BE2C (cell line): ENCODE results near the gene PRIMA1.

Experiments
- DNase-seq: peaks from one replicate; pipeline ENCODE4 v3.0.0-alpha.2; 2020
- H3K27me3 ChIP-seq: fragments of 250-450 bp; sonication (Bioruptor Pico); 2 replicates; pipeline ENCODE4 v1.5.1; 2020; ENCODE audit warnings: mild to moderate bottlenecking
- H3K36me3 ChIP-seq: fragments of 250-450 bp; sonication (Bioruptor Pico); 2 replicates; pipeline ENCODE4 v1.5.1; 2020; ENCODE audit warnings: mild to moderate bottlenecking
- H3K4me1 ChIP-seq: fragments of 250-450 bp; sonication (Bioruptor Pico); 2 replicates; pipeline ENCODE4 v1.5.1; 2020
- H3K4me3 ChIP-seq: 2 replicates; pipeline ENCODE4 v1.5.1; 2011; ENCODE audit warnings: low read depth, low read length
- H3K9me3 ChIP-seq: fragments of 250-450 bp; sonication (Bioruptor Pico); 2 replicates; pipeline ENCODE4 v1.5.1; 2020
- TF ChIP-seq, protein P1 (sequence below): IDR thresholded peaks from 2 replicates; pipeline ENCODE4 v1.5.1; 2012; ENCODE audit warnings: mild to moderate bottlenecking, low read depth, low read length

Gene PRIMA1

DNA sequence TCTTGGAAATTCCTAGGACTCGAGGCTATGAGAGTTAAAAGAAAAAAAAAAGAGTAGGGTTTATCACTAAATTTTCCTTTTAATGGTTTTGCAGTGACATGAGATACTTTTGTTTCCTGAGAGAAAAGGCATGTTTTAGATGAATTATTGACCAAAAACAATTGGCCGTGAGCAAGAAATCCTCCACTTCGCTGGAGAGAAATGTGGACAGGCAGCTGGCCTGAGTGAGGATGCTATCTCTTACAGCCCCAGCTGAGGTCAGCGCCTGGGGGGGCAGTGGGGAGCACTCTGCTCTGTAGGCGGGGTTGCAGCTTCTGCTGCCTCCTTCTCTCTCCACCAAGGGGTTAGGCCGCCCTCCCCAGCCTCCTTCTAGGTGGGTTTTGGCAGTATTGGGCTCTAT is 54.7 kb downstream of the PRIMA1 start:
- Histone ChIP-seq H3K4me1 (peaks cover 8% of the 10 kb centered on the region), H3K27me3 (no peaks in the 10 kb centered on the region)

DNA sequence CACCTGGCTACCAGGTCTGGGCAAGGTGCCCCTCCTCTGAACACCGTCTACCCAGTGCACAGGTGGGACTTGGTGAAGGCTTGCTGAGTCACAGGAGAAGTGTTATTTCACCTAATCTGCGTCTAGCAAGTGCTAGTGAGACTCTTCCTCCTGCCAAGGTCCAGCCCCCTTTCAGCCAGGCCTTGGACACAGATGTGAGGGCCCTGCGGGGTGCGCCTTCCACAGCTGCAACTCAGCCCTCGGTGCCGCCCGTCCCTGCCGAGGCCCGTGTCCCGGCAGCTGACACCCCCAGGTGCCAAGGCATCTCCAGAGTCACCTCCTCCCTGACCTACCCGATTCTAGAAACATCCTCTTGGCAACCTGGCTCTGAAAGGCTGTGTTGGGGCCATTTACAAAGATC is 55.1 kb downstream of the PRIMA1 start:
- no peak for DNase-seq
- H3K27me3 ChIP-seq = no peaks in the 10 kb centered on the region
- H3K36me3 ChIP-seq = peaks cover 8% of the 10 kb centered on the region
- H3K9me3 ChIP-seq = no peaks in the 10 kb centered on the region
- no peak overlapping the region for H3K4me3 ChIP-seq
- peaks cover 7% of the 10 kb centered on the region for H3K4me1 ChIP-seq
- TF ChIP-seq, protein P1, sequence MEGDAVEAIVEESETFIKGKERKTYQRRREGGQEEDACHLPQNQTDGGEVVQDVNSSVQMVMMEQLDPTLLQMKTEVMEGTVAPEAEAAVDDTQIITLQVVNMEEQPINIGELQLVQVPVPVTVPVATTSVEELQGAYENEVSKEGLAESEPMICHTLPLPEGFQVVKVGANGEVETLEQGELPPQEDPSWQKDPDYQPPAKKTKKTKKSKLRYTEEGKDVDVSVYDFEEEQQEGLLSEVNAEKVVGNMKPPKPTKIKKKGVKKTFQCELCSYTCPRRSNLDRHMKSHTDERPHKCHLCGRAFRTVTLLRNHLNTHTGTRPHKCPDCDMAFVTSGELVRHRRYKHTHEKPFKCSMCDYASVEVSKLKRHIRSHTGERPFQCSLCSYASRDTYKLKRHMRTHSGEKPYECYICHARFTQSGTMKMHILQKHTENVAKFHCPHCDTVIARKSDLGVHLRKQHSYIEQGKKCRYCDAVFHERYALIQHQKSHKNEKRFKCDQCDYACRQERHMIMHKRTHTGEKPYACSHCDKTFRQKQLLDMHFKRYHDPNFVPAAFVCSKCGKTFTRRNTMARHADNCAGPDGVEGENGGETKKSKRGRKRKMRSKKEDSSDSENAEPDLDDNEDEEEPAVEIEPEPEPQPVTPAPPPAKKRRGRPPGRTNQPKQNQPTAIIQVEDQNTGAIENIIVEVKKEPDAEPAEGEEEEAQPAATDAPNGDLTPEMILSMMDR = no peak

More for the DNA sequence above, 54.7 kb downstream of the PRIMA1 start:
- DNase-seq = no peak
- TF ChIP-seq, protein P1 = no peak
- Histone ChIP-seq H3K36me3 (peaks cover 8% of the 10 kb centered on the region), H3K9me3 (no peaks in the 10 kb centered on the region), H3K4me3 (no peak overlapping the region)

DNA sequence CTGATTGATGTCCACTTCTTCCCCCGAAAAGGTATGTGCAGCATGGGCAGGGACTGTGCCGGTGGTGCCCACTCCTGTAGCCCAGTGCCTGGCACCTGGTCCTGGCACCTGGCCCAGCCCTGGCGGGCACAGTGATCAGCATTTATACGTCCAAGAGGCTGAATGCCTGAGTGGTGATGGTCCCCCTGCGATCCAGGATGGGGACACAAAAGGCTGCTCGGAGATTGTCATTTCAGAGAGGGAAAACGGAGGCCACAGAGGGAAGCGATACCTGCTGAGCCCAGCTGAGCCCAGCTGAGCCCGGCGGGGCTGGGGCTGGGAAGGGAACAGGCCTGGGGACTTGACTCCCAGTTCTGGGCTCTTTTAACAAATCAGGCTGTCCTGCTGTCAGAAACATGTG is 55.8 kb downstream of the PRIMA1 start:
- H3K27me3 ChIP-seq = no peaks in the 10 kb centered on the region
- peaks cover 8% of the 10 kb centered on the region for H3K36me3 ChIP-seq
- H3K4me1 ChIP-seq = peaks cover 2% of the 10 kb centered on the region; the same call in 1 of the 2 replicates
- no peak for DNase-seq
- H3K9me3 ChIP-seq = no peaks in the 10 kb centered on the region
- no peak overlapping the region for H3K4me3 ChIP-seq
- TF ChIP-seq, protein P1 = no peak

DNA sequence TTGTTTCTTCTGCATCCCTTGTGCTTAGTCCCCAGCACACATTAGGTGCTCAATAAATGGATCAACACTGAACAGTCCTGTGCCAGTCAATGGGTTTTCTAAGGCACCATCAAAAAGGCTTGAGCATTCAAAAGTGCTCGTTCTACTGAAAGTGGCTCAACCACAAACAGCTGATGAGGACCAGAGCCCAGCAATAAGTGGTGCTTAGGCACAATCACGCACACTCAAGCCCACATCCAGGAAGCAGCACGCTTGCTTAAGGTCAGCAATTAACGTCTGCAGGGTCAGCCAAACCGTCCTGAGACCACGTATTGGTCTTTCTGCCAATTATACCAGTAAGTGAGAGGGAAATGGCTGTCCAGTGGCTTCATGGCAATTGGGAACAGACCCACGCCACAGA is 56.5 kb downstream of the PRIMA1 start:
- TF ChIP-seq, protein P1 = no peak
- H3K4me3 ChIP-seq = no peak overlapping the region
- no peak for DNase-seq
- H3K9me3 ChIP-seq = no peaks in the 10 kb centered on the region
- peaks cover 2% of the 10 kb centered on the region; the same call in 1 of the 2 replicates for H3K4me1 ChIP-seq
- H3K36me3 ChIP-seq = peaks cover 8% of the 10 kb centered on the region
- no peaks in the 10 kb centered on the region for H3K27me3 ChIP-seq

DNA sequence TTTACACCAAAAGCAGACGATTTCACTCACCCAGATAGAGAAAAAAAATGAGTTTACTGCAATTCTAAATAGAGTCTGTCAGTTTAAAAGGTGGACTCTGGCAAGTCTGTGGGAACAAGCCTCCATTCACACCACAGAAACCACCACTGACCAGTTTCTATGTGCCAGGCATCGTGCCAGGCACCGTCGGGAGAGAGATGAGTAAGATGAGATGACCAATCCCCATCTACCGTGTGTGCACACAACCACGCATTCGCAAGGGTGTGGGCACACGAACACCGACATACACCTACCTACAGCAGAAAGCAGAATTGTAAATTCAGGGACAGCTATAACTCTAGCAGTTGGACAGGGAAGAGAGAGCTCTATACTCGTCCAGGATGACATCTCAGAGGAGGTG is 58.3 kb downstream of the PRIMA1 start:
- Histone ChIP-seq H3K27me3 (no peaks in the 10 kb centered on the region), H3K36me3 (peaks cover 5% of the 10 kb centered on the region), H3K4me1 (peaks cover 2% of the 10 kb centered on the region; the same call in 1 of the 2 replicates), H3K4me3 (no peak overlapping the region), H3K9me3 (no peaks in the 10 kb centered on the region)
- no peak for DNase-seq
- TF ChIP-seq, protein P1 = no peak

DNA sequence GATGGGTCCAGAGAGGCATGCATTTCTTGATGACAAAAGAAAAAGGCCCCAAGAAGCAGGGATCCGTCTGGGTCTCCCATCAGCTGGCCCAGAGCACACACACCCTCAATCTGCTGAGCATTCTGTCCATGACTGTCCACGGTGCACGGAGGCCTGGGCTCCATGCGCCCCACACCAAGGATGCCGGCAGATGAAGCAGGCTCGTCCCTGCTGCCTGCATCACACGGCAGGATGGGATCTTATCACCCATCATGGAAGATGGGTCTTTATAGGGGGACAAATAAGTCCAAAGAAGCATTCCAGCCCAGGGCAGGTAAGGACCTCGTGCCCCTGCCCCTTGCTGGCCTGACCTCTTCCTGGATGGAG is 59.7 kb downstream of the PRIMA1 start:
- no peaks in the 10 kb centered on the region for H3K27me3 ChIP-seq
- TF ChIP-seq, protein P1 = no peak
- no peak overlapping the region for H3K4me3 ChIP-seq
- H3K4me1 ChIP-seq = no peaks in the 10 kb centered on the region
- H3K9me3 ChIP-seq = no peaks in the 10 kb centered on the region
- peaks cover 5% of the 10 kb centered on the region for H3K36me3 ChIP-seq
- no peak for DNase-seq
